ENCODE results near the gene CKS2.
A peak's percentile ranks its signal among the peaks of the same experiment; 100 is the strongest.
"Not testable (repeated sequence)": the region's sequence is repeated elsewhere in the genome, so short reads cannot be mapped to it uniquely, and the experiment has no call there.

CKS2 gene

GRCh38 chr9:89278551-89278950 is 32.4 kb upstream of the CKS2 start:
- H3K4me3 ChIP-seq (replicated peaks; ENCODE audit: low read depth, low read length) = no peak overlapping the region
- no peaks in the 10 kb centered on the region for H3K27me3 ChIP-seq (replicated peaks; ENCODE audit: control insufficient read depth, insufficient read depth, low read length)
- DNase-seq (ENCODE audit: extremely low read depth, insufficient read length) = no peak
- no peak for TF ChIP-seq CTCF (IDR thresholded peaks at IDR 0.05; ENCODE audit: insufficient read depth, low read length, poor library complexity, severe bottlenecking)
- no peaks in the 10 kb centered on the region for H3K36me3 ChIP-seq (ENCODE audit: control insufficient read depth, insufficient read depth, low read length)

- peak; percentile 69 for TF ChIP-seq CTCF (IDR thresholded peaks at IDR 0.05; ENCODE audit: insufficient read depth, low read length, poor library complexity, severe bottlenecking)
- no peak overlapping the region for H3K4me3 ChIP-seq (replicated peaks; ENCODE audit: low read depth, low read length)
- no peaks in the 10 kb centered on the region for H3K27me3 ChIP-seq (replicated peaks; ENCODE audit: control insufficient read depth, insufficient read depth, low read length)
- no peaks in the 10 kb centered on the region for H3K36me3 ChIP-seq (ENCODE audit: control insufficient read depth, insufficient read depth, low read length)
- DNase-seq (ENCODE audit: extremely low read depth, insufficient read length) = no peak
Observed at GRCh38 chr9:89278997-89279739, 31.8 kb upstream of the CKS2 start.

- no peak for DNase-seq (ENCODE audit: extremely low read depth, insufficient read length)
- Histone ChIP-seq H3K4me3 (replicated peaks; ENCODE audit: low read depth, low read length) (no peak overlapping the region), H3K27me3 (replicated peaks; ENCODE audit: control insufficient read depth, insufficient read depth, low read length) (no peaks in the 10 kb centered on the region), H3K36me3 (ENCODE audit: control insufficient read depth, insufficient read depth, low read length) (no peaks in the 10 kb centered on the region)
- no peak for TF ChIP-seq CTCF (IDR thresholded peaks at IDR 0.05; ENCODE audit: insufficient read depth, low read length, poor library complexity, severe bottlenecking)
Observed at GRCh38 chr9:89281106-89281505, 29.9 kb upstream of the CKS2 start.

GRCh38 chr9:89282248-89282968 is 28.6 kb upstream of the CKS2 start:
- H3K27me3 ChIP-seq (replicated peaks; ENCODE audit: control insufficient read depth, insufficient read depth, low read length); DNase-seq (ENCODE audit: extremely low read depth, insufficient read length); H3K36me3 ChIP-seq (ENCODE audit: control insufficient read depth, insufficient read depth, low read length); H3K4me3 ChIP-seq (replicated peaks; ENCODE audit: low read depth, low read length): not testable (repeated sequence)

GRCh38 chr9:89284076-89284475 is 26.9 kb upstream of the CKS2 start:
- TF ChIP-seq CTCF (IDR thresholded peaks at IDR 0.05; ENCODE audit: insufficient read depth, low read length, poor library complexity, severe bottlenecking) = no peak
- Histone ChIP-seq H3K36me3 (ENCODE audit: control insufficient read depth, insufficient read depth, low read length) (no peaks in the 10 kb centered on the region), H3K4me3 (replicated peaks; ENCODE audit: low read depth, low read length) (no peak overlapping the region), H3K27me3 (replicated peaks; ENCODE audit: control insufficient read depth, insufficient read depth, low read length) (no peaks in the 10 kb centered on the region)
- DNase-seq (ENCODE audit: extremely low read depth, insufficient read length) = no peak

- H3K36me3 ChIP-seq (ENCODE audit: control insufficient read depth, insufficient read depth, low read length) = no peaks in the 10 kb centered on the region
- no peak for DNase-seq (ENCODE audit: extremely low read depth, insufficient read length)
- H3K27me3 ChIP-seq (replicated peaks; ENCODE audit: control insufficient read depth, insufficient read depth, low read length) = no peaks in the 10 kb centered on the region
- no peak overlapping the region for H3K4me3 ChIP-seq (replicated peaks; ENCODE audit: low read depth, low read length)
- TF ChIP-seq CTCF (IDR thresholded peaks at IDR 0.05; ENCODE audit: insufficient read depth, low read length, poor library complexity, severe bottlenecking) = no peak
Observed at GRCh38 chr9:89291741-89292140, 19.3 kb upstream of the CKS2 start.

Measured in GM06990 (cell line).